HUES6 (cell line): ENCODE results near the gene TOP3A.
A peak's percentile ranks its signal among the peaks of the same experiment; 100 is the strongest.

Experiments used
- H3K27ac ChIP-seq: 2 replicates; pipeline ENCODE4 v1.7.0; 2013; ENCODE audit warnings: low read depth, mild to moderate bottlenecking, low read length, inconsistent platforms
- H3K27me3 ChIP-seq: 2 replicates; pipeline ENCODE4 v1.6.1; 2013; ENCODE audit warnings: low read length; ENCODE audit not compliant: control insufficient read depth, insufficient read depth
- H3K36me3 ChIP-seq: 2 replicates; pipeline ENCODE4 v1.6.1; 2013; ENCODE audit warnings: low read length; ENCODE audit not compliant: control insufficient read depth, insufficient read depth
- H3K4me1 ChIP-seq: 2 replicates; pipeline ENCODE4 v1.6.1; 2013; ENCODE audit warnings: low read length; ENCODE audit not compliant: control insufficient read depth, insufficient read depth
- H3K4me3 ChIP-seq: 2 replicates; pipeline ENCODE4 v1.5.1; 2013; ENCODE audit warnings: low read depth, low read length
- H3K9ac ChIP-seq: one replicate; pipeline ENCODE4 v1.6.1; 2013; ENCODE audit warnings: mild to moderate bottlenecking, low read length
- H3K9me3 ChIP-seq: 2 replicates; pipeline ENCODE4 v1.6.1; 2013; ENCODE audit warnings: low read depth, low read length; ENCODE audit not compliant: control insufficient read depth, insufficient read depth

Gene TOP3A

DNA sequence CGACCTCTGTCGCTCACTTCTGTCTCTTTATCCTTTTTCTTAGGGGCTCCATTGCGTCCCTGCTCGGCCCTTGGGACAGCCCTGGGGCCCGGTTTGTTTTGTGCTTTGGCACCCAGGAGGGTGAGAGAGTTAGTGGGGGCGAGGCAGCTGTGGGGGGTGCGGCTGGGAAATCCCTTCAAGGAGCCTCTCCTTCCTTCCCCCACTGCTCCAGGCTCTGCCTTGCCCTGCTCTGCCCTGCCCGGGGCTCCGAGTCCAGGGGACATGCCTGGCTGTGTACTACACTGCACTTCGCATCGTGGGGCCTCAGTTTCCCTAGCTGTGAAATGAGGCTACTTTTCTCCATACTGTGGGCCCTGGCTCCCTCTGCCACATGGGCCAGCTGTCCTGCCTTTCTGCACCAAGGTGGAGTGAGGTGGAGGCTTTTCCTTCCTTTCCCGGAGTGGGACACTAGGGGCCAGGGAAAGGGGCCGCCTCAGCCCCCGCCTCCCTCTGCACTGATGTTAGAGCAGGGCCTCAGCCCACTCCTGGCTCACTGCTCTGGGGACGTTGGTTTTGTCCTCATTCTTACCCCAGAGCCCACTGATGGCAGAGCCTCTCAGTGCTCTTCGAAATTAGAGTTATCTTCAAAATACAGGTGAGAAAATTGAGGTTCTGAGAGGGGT lies 88.4 kb downstream of the TOP3A start:
- Histone ChIP-seq H3K4me1 (peaks cover 20% of the 10 kb centered on the region), H3K9me3 (no peaks in the 10 kb centered on the region), H3K9ac (peak overlapping the region; percentile 68), H3K4me3 (peak overlapping the region; percentile 91), H3K27ac (no peak overlapping the region), H3K27me3 (no peaks in the 10 kb centered on the region), H3K36me3 (no peaks in the 10 kb centered on the region; the same call in 1 of the 2 replicates)

DNA sequence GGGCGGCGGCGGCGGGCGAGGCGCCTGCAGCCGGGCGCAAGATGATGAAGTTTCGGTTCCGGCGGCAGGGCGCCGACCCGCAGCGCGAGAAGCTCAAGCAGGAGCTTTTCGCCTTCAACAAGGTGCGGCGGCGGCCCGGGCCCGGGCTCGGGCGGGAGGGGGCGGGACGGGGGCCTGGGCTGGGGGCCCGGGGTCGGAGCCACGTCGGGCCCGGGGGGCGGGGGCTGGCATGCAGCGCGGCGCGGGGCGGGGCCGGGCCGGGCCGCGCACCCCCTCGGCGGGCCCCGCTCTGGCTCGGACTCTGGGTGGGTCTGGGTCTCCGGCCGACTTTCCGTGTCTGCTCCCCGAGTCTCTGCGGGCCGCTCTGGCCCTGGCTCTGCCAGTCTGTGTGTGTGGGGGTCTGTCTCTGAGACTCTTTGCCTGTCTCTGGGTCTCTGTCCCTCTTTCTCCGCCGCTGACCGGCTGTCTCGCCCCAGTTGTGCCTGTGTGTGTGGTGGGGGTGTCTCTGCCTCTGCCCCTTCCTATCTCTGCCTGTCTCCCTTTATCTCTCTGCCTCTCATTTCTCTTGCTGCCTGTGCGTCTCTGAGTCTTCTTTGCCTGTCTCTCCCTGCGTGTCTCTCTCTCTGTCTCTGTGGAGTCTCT lies 89.0 kb downstream of the TOP3A start:
- peaks cover 20% of the 10 kb centered on the region for H3K4me1 ChIP-seq
- peak overlapping the region; percentile 68 for H3K9ac ChIP-seq
- no peaks in the 10 kb centered on the region for H3K27me3 ChIP-seq
- H3K9me3 ChIP-seq: no peaks in the 10 kb centered on the region
- H3K4me3 ChIP-seq: peak overlapping the region; percentile 91
- H3K27ac ChIP-seq: no peak overlapping the region
- no peaks in the 10 kb centered on the region; the same call in 1 of the 2 replicates for H3K36me3 ChIP-seq

GRCh38 chr17:18225121-18225641 lies 89.6 kb downstream of the TOP3A start, which contains the start of gene LLGL1:
Gene LLGL1, plus strand, starts transcription at chr17:18225635. Its CDS starts 48 bp downstream, at chr17:18225683.
- H3K4me1 ChIP-seq: peaks cover 20% of the 10 kb centered on the region

DNA sequence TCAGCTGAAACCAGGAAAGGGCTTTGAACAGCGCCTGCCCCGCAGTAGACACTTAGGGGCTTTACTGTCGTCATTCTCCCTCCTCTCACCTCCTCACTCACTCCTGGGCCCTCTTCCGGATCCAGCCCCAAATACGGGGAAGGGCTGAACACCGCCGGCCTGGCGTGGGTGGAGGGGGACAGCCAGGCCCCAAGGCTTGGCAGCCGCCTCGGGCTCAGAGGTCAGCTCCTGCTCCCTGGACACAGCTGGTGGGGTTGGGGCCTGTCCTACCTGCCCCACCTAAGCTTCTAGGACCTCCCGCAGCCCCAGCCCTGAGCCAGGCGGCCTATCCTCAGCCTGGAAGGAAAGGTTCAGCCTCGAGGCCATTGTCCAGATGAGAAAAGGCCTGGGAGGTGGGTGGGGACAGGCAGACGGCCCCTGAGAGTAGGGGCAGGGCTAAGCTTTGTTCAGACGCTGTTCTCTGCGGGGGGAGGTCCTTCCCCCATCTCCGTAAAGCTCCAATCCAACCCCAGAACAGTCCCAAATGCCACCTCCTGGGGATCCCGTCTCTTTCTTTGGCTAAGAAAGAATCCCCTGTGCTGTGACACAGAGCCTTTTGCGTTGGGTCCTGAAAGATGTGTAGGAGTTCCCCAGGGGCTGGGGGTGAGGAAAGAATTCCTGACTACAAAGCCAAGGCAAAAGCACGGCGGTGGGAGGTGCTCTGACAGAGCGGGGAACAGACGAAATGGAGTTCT lies 90.2 kb downstream of the TOP3A start:
- Histone ChIP-seq H3K27me3 (no peaks in the 10 kb centered on the region), H3K27ac (peak overlapping the region; percentile 84), H3K9me3 (no peaks in the 10 kb centered on the region), H3K36me3 (no peaks in the 10 kb centered on the region), H3K4me1 (peaks cover 20% of the 10 kb centered on the region), H3K4me3 (peak overlapping the region; percentile 74), H3K9ac (peak overlapping the region; percentile 79)

More at GRCh38 chr17:18225121-18225641, 89.6 kb downstream of the TOP3A start, which contains the start of gene LLGL1:
- Histone ChIP-seq H3K36me3 (no peaks in the 10 kb centered on the region; the same call in 1 of the 2 replicates), H3K9ac (peak within 1 kb of the TSS; percentile 79), H3K4me3 (peak within 1 kb of the TSS; percentile 91), H3K27me3 (no peaks in the 10 kb centered on the region), H3K9me3 (no peaks in the 10 kb centered on the region), H3K27ac (peak within 1 kb of the TSS; percentile 84)

DNA sequence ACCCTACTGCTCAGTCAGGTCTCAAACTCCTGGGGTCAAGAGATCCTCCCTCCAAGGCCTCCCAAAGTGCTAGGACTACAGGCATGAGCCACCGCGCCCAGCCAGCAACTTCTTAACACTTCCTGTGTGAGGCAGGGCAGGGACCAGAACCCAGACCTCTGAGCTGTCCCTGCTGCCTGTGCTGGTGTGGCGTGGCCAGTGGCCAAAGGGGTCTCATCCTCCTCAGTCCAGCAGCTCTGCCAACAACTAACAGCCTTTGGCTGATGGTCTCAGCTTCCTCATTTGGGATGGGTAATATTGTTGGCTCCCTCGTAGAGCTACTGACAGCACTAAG lies 90.8 kb downstream of the TOP3A start:
- Histone ChIP-seq H3K9me3 (no peaks in the 10 kb centered on the region), H3K36me3 (no peaks in the 10 kb centered on the region), H3K4me1 (peaks cover 20% of the 10 kb centered on the region), H3K27me3 (no peaks in the 10 kb centered on the region), H3K27ac (peak overlapping the region; percentile 84), H3K9ac (peak overlapping the region; percentile 79), H3K4me3 (peak overlapping the region; percentile 74)
